ENCODE results near the gene PGLYRP3.
"Not testable (repeated sequence)": the region's sequence is repeated elsewhere in the genome, so short reads cannot be mapped to it uniquely, and the experiment has no call there.

PGLYRP3 gene

DNA sequence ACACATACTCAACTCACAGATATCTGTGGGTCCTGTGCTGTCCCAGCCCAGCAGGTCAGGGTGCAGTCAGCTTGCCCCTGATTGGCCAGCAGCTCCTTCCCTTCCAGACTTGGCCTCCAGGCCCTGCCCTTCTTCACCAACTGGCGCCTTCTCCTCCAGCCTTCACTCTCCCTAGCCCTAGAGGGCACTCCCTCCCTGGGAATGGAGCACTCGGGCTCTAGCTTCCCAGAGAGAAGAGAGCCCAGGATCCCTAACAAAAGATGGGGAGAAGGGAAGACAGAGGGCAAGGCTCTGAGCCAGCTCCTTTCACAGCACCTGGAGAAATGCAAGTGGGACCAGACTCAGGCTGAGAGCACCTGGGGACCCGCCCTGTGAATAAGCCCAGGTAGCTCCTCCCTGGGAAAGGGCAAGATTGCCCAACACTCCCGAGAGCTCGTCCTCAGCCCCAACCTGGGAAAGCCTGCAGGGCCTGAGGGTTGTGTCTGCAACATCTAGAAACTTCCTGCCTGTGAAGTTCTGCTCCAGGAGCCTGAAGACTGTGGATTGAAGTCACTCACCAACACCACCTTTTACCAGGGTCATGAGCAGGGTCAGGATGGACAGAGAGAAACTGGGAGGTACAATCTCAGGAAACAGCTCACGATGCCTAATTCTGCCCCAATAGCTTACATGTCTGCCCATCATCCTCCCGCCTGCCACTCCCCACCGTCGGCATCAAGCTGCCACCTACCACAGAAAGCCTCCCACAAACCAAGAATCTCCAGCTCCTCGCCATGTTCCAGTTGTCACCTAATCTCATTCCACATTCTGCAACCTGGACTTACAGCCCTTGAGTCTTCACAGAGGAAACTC lies 36.0 kb upstream of the PGLYRP3 start, which contains the start of gene PGLYRP4:
PGLYRP4 (minus strand) TSS at position 331 of the 852 bp plus-strand sequence. CDS start 909 bp downstream, outside the sequence.
- no peak for DNase-seq

DNA sequence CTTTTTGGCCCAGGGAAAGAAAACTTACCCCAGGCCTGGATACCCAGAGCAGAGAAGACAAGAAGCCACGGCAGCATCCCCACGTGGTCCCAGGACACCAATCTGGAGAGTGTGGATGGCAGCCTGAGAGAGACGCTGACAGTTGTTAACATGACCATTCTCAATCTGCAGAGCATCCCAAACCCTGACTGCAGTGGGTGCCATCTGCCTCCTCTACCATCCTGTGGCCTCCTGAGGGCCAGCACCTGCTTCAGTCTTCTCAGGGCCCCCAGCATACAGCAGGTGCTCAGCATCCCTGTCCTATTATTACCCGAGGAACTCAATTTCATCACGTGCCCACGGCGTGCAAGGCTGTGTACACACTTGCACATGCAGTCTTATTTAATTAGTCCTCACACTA lies 35.1 kb upstream of the PGLYRP3 start:
- no peak for DNase-seq

DNA sequence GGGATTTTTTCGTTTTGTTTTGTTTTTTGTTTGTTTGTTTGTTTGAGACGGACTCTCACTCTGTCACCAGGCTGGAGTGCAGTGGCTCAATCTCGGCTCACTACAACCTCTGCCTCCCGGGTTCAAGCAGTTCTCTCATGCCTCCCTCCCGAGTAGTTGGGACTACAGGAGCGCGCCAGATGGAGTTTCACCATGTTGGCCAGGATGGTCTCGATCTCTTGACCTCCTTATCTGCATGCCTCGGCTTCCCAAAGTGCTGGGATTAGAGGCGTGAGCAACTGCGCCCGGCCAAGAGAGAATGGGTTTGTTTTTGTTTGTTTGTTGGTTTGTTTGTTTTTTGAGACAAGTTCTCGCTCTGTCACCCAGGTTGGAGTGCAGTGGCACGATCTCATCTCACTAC lies 34.3 kb upstream of the PGLYRP3 start:
- DNase-seq, result not testable (repeated sequence)

DNA sequence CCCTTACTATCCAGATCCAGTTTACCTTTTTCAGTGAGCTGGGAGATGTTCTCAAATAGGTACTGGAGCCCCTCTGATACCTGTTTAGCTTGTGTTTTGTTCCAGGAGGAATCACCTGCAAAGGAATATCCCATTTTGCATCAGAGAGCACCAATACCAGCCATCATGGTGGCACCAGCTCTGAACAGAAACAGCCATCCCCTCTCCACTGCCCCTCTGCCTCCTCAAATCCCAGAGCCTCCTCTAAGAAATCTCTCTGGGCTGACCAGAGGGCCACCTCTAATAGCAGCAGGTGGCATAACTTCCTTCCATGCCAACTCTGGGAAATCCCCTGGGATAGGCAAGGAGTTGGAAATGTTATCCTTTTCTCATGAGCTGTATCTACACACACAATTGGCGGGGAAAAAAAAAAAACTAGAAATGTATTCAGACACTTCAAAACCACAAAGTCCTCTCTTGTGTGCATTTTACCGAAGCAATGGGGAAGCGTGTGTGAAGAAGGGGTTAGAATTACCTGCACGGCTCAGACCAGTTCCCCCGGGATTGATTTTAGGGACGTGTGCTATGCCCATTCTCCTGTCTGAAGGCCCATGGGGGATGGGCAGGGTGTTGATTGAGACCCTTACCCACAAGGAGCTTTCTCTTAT lies 33.4 kb upstream of the PGLYRP3 start:
- DNase-seq, result no peak

DNA sequence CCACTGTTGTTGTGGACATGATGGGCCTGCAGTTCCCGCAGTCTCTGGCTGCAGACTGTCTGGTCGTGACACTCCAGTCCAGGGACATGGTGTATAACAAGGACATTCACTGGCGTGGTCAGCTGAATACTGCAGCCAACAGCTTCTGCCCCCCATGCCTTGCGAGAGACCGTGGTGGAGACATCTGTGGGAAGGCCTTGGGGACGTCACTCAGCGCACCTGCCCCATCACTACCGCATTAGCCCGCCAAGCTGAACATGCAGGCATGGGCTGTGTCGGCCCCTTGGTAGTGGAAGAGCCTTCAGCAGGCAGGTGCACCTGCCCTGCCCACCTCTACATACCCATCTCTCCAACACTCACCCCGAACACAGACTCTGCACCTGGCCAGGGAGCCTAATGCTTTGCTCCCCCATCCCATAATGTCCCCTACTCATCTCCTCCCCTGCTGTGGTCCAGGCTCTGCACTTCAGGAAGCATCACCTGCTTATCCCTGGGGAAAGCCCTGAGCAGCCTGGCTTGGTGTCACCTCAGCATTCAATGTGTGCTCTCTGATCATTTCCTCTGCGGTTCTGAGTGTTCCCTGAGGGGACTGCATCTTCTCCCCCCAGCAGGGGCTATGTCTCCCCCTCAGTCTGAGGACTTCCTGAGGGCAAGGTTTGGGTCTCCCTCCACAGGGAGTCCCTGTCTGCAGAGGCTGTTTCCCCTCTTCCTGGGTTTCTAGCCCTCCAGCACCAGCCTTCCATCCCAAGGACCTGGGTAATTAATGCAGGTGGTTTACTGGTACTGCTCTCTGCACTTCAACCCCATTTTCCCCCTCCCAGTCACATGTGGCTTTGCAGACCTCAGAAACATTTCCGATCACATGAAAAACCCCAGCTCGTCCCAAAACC lies 32.7 kb upstream of the PGLYRP3 start:
- no peak for DNase-seq

DNA sequence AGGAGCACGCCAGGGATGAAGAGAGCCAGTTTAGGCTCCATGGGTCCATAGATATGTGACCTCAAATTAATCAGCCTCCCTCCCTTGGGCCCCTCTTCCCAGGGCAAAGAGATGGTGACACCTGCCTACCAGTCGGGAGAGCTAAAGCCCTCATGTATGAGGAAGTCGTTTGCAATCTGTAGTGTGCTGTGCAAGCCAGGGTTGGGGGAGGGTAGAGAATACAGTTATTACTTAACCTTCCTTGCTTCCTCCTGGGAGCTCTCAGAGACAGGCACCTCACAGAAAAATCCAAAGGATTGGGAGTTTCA lies 31.9 kb upstream of the PGLYRP3 start:
- DNase-seq, result no peak

DNA sequence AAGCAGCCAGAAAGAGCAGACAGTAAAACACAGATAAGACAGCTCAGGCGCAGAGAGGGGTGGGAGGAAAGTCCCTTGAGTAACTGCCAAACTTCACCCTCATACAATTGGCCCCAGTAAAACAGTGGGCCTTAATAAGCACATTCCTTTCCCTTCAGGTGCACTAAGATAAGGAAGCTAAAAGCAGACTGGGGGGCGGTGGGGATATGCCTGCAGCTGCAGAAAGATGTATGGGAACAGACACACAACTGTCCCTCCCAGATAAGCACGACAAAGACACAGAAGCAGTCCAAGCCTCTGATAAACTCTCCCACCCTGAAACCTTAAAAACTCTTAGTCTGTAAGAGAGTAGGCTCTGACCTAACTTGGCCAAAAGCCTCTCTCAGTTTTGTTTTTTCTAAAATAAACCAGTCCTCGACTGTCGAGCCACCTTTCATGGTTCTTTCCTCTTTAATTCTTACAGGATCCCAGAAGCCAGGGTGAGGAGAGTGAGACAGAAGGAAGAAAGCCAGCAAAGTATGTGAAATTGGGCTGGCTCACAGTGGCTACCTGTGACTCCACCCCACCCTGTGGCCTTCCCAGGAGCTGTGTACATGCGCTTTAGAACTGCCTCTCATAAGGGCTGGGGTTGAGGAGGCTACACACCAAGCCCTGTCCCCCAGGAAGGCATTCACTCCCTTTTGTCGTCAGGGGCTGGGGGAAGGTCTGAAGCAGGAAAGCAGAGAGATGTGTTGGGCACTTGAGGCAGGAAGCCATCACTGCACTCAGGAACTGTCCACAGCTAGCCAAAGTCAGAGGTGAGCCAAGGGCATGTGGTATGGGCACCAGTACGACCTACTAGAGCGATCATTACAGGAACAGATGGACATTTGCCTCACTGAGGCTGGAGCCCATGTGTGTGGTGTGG lies 31.3 kb upstream of the PGLYRP3 start:
- DNase-seq, result peak; percentile 16

DNA sequence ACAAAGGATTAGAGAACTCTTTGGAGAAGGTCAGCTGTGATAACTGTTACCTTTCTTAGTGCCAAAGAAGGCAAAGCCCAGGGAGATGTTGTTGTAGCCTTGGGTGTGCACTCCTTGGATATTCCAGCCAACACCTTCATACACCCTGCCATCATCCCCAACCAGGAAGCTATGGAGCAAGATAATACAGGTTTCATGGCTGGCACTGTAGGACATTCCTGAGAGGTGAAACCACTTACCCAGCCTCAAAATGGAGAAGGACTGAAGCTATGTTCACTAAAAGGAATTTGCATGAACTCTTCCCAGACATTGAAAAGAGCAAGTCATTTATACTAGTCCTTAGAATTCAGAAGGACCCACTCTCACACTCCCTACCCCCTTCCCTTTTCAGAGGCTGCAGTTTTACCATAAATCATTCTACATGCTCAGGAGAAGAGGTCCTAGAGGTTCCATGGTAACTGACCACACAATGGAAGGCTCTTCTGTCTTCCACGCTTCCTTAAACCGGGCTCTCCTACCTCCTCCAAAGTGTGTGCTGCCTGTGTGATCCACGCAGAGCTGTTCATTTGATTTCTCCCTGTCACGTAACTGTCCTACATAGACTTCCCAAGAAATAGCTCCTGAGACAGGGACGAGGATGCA lies 30.4 kb upstream of the PGLYRP3 start:
- DNase-seq, result no peak

DNA sequence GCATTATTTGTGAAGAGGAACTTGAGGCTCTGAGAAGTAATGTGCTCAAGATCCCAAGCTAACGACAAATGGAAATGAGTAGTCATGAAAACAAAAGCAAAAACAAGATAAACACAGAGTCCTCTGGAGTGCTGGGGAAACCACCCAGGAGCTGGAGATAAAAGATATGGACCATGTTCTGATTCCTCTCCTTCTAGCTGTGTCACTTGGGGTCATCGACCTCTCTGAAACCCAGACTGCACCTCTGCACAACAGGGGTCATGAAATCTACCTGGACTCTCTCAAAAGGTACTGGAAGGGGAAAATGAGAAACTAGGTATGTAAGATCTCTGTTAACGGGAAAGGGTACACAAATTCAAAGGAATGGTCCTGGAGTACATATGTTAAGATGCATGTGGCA lies 29.4 kb upstream of the PGLYRP3 start:
- DNase-seq, result no peak

DNA sequence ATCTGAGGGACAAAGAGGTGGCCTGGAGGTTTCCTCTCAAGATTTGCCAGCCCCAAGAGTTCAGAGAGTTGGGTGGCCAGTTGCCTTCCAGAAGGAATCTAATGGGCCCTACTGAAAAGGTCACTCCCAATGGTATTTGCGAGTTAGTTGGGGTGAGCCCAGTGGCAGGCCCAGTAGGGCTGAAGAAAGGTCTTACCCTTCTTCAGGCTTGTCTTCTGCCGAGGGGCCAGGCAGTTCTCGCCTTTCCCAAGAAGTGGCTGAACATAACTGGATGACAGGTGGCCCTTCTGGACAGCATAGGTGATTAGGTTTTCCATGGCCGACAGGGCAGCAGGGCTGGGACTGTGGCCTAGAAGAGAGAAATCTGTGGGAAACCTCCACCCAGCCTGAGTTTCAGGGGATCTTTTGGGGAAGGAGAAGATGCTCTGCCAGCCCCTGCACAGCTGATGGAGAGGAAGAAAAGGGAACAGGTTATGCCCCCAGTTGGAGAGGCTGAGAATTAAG lies 28.7 kb upstream of the PGLYRP3 start:
- DNase-seq, result no peak

DNA sequence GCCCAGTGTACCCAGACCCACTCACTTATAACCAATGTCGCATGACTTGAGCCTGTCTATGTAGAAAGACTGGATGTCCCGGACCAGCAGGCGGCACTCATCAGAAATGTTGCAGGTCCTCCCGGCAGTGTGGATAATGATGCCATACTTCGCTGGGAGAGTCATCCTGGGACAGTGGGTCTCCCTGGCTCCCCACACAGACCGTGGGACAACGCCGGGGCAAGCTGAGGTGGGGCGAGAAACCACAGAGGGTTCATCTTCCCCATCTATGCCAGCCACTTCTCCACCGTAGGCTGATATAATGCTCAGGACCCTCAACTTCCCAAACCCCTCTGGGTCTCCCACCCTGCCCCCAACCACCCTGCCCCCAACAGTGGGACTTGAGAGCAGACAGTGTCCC lies 27.6 kb upstream of the PGLYRP3 start:
- DNase-seq, result no peak

DNA sequence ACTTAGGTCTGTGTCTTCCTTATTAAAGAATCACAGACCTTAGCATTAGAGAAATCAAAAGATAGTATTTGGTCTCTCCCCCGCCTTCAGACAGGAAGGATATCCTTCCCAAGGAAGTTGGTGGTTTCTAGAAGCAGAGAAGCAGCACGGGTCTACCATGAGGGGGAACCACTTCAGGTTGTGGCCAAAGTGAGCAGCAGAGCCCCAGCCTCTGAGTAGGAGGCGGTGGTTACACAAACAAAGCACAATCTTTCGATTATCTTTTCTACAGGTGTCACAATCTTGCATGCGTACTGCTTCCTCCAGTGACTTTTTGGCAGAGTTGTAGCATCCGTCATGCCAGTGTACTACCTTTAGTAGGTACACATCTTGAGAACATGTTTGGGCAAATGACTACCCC lies 27.1 kb upstream of the PGLYRP3 start:
- no peak for DNase-seq

DNA sequence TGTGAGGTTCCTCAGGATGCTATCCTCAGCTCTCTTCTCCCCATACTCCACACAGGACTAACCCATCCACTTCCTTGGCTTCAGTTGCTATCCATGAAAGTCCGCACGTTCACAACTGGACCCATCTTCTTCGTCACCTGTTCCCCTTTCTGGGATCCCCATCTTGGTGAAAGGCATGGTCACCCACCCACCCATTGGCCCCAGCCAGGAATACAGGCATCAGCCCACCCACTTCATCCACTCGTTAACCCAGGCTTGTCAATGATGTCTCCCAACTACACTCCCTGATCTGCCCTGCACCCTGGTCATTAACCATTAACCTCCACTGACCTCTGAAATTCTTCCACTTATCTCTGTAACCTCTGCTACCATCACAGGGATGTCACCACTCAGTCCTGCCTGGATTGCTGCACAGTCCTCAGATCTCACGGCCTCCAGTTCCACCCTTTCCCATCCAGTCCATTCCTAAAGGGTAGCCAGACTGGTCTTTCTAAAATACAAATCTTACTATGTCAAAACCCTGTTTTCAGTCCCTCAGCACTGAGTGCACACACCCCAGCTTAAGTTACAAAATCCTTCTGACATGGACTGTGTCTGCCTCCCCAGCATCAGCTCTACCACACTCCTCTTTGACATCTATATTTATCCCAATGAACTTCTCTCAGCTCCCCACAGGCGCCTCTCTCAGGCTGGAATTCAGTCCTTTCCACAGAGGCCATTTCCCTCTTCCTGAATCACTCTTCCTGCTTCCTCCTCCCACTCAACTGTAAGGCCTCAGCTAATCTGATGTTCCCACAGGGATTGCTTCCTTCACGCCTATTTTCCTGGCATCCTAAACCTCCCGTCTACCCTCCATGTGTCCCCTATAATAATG lies 25.5 kb upstream of the PGLYRP3 start:
- no peak for DNase-seq

DNA sequence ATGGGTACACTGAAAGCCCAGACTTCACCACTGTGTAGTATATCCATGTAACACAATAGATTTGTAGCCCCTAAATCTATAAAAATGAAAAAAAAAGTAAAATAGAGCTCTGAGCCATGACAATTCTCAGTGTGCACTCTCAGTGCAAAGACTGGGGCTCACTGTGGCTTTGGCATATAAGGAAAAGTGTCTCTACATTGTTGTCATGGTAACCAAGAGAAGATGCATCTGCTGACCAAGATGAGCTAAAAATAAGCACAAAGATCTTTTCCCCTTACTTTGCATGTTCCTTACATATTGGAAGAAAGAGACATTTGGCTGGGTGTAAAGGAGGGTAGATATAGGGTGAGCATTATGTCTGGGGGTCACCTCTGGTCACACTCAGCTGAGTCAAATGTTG lies 23.9 kb upstream of the PGLYRP3 start:
- no peak for DNase-seq

DNA sequence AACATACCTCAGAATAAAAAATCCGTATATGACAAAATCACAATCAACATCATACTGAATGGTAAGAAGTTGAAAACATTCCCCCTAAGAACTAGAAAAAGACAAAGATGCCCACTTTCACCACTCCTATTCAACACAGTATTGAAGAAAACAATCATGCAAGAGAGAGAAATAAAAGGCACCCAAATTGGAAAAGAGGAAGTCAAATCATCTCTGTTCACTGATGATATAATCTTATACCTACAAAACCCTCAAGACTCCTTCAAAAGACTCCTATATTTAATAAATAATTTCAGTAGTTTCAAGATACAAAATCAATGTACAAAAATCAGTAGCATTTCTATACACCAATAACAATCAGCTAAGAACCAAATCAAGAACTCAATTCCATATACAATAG lies 21.1 kb upstream of the PGLYRP3 start:
- no peak for DNase-seq

DNA sequence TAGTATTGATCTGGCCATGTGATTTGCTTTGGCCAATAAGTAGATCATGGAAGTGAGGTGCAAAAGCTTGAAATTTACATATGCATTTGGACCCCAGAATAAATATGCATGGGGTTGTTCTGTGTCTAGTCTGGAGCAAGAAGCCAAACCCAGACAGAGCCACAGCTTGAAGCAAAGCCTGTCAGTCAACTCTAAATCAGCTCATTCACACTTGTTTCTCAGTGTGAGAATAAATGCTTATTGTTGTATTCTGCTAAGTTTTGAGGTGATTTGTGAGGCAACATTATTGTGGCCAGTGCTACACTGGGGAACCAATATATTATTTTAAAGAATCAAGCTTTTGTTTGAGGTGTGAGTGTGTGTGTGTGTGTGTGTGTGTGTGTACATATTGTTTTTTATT lies 12.2 kb upstream of the PGLYRP3 start:
- DNase-seq, result no peak

DNA sequence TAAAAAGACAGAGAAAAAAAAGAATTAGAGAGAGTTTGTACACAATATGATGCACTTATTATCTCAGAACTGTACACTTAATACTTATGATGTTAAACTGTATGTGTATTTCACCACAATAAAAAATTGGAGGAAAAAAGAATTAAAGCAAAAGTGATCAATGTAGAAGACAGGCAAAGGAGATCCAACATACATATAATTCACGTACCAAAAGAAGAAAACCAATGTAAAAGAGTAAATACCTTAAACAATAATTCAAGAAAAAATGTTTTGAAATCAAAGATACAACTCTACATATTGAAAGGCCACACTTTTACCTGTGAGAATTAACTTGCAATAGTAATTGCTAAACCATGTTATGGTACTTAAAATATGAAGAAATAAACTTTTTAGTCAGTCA lies 9.8 kb upstream of the PGLYRP3 start:
- no peak for DNase-seq

DNA sequence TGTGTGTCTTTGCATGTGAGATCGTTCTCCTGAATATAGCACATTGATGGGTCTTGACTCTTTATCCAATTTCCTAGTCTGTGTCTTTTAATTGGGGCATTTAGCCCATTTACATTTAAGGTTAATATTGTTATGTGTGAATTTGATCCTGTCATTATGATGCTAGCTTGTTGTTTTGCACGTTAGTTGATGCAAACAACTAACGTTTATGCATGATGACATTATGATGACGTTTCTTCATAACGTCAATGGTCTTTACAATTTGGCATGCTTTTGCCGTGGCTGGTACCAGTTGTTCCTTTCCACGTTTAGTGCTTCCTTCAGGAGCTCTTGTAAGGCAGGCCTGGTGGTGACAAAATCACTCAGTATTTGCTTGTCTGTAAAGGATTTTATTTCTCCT lies 5.4 kb upstream of the PGLYRP3 start:
- not testable (repeated sequence) for DNase-seq

DNA sequence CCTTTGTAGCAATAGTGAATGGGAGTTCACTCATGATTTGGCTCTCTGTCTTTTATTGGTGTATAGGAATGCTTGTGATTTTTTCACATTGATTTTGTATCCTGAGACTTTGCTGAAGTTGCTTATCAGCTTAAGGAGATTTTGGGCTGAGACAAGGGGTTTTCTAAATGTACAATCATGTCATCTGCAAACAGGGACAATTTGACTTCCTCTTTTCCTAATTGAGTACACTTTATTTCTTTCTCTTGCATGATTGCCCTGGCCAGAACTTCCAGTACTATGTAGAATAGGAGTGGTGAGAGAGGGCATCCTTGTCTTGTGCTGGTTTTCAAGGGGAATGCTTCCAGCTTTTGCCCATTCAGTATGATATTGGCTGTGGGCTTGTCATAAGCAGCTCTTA lies 3.3 kb upstream of the PGLYRP3 start:
- not testable (repeated sequence) for DNase-seq

DNA sequence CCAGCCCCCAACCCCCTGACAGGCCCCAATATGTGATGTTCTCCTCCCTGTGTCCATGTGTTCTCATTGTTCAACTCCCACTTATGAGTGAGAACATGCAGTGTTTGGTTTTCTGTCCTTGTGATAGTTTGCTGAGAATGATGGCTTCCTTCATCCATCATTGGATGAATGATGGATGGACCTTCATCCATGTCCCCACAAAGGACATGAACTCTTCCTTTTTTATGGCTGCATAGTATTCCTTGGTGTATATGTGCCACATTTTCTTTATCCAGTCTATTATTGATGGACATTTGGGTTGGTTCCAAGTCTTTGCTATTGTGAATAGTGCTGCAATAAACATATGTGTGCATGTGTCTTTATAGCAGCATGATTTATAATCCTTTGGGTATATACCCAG lies 1.6 kb upstream of the PGLYRP3 start:
- not testable (repeated sequence) for DNase-seq

DNA sequence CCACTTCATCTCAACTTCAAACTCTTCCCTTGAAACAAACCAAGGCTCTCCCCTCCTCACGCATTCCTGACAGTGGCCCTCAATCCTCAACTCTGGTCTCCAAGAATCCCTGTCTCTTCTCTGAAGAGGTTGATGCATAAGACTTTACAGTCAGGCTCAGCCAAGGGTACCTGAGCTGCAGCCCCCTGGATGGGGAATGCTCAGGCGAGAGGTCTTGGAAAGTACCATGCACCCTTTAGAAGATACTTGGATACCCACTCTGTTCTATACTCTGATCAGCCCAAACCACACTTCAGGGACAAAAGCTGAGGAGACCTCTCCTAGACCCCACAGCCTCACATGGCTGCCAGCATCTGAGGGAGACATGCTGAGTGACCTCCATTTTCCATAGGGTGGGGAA lies 536 bp upstream of the PGLYRP3 start:
- no peak for DNase-seq

Data from activated CD4-positive, alpha-beta T cell treated with anti-CD3 and anti-CD28 coated beads, Interleukin-2, amount 50 U/mL, for 16 hours (primary cell).